Measurements from ENCODE around the gene OLFM1. TPM values are rescaled to one million over a fixed set of nuclear protein-coding genes. Genes with fewer than 3 reads are reported as not detected.
A peak's percentile ranks its signal among the peaks of the same experiment; 100 is the strongest.
"Not testable (repeated sequence)": the region's sequence is repeated elsewhere in the genome, so short reads cannot be mapped to it uniquely, and the experiment has no call there.

The OLFM1 gene
- total RNA-seq, 2 experiments from 2014 or later = 0.30 TPM; not detected in 1

GRCh38 chr9:135105938-135106491 is 18.5 kb downstream of the OLFM1 start:
- H3K4me1 Mint-ChIP-seq = peaks cover 11% of the 10 kb centered on the region
- CTCF ChIA-PET = no interaction called here
- H3K27ac Mint-ChIP-seq = no peak overlapping the region
- peaks cover 42% of the 10 kb centered on the region for H3K27me3 Mint-ChIP-seq
- DNase-seq (no peak), ATAC-seq (no peak)
- H3K4me3 Mint-ChIP-seq = no peak overlapping the region
- no peaks in the 10 kb centered on the region for H3K36me3 Mint-ChIP-seq
- no peaks in the 10 kb centered on the region for H3K9me3 Mint-ChIP-seq (ENCODE audit: low read depth)

- DNase-seq (no peak), ATAC-seq (no peak)
- Mint-ChIP-seq H3K4me1 (peaks cover 11% of the 10 kb centered on the region), H3K9me3 (ENCODE audit: low read depth) (no peaks in the 10 kb centered on the region), H3K27ac (no peak overlapping the region), H3K27me3 (peaks cover 44% of the 10 kb centered on the region), H3K4me3 (no peak overlapping the region), H3K36me3 (no peaks in the 10 kb centered on the region)
- CTCF ChIA-PET = no interaction called here
Observed at GRCh38 chr9:135106551-135107270, 19.2 kb downstream of the OLFM1 start.

DNA sequence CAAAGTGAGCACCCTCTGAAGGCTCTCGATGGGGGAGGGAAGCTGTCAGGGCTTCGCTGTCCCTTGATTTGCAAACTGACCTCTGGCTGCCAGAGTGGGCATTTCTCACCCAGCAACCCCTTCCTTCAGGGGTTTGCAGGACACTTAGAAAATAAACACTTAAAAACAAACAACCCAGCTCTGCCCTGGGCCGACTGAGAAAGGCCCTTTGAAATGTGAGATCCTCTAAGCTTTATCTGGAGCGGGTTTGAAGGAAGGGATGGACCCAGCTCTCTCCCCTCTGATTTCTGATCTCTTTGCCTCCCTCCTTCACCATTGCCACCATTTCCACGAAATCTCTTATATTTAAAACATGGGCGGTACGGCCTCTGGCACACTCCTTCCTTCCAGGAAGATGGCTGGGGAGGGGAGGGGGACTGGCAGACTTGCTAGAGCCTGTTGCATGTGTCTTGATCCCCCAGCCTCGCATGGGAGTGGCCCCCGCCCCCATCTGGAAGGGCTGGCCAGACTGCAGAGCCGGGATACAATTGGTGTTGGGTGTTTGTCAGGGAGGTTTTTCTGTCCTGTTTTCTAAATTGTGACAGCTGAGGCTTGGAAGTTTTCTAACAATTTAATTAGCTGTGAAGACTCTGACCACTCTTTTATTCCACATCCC is 20.2 kb downstream of the OLFM1 start:
- CTCF ChIA-PET = no interaction called here
- no peaks in the 10 kb centered on the region for H3K9me3 Mint-ChIP-seq (ENCODE audit: low read depth)
- no peak overlapping the region for H3K27ac Mint-ChIP-seq
- ATAC-seq (no peak), DNase-seq (no peak)
- H3K27me3 Mint-ChIP-seq = peaks cover 44% of the 10 kb centered on the region
- no peak overlapping the region for H3K4me3 Mint-ChIP-seq
- peaks cover 11% of the 10 kb centered on the region for H3K4me1 Mint-ChIP-seq
- no peaks in the 10 kb centered on the region for H3K36me3 Mint-ChIP-seq

- H3K4me3 Mint-ChIP-seq = no peak overlapping the region
- no peaks in the 10 kb centered on the region for H3K36me3 Mint-ChIP-seq
- H3K27me3 Mint-ChIP-seq = peaks cover 40% of the 10 kb centered on the region
- H3K27ac Mint-ChIP-seq = no peak overlapping the region
- DNase-seq = peak; percentile 61
- H3K4me1 Mint-ChIP-seq = peaks cover 11% of the 10 kb centered on the region
- no peaks in the 10 kb centered on the region for H3K9me3 Mint-ChIP-seq (ENCODE audit: low read depth)
- CTCF ChIA-PET = no interaction called here
- peak; percentile 33 for ATAC-seq
Observed at GRCh38 chr9:135108831-135109510, 21.5 kb downstream of the OLFM1 start.

- Mint-ChIP-seq H3K27ac (no peak overlapping the region), H3K4me3 (no peak overlapping the region), H3K36me3 (no peaks in the 10 kb centered on the region), H3K4me1 (peaks cover 11% of the 10 kb centered on the region), H3K27me3 (peaks cover 40% of the 10 kb centered on the region), H3K9me3 (ENCODE audit: low read depth) (no peaks in the 10 kb centered on the region)
- DNase-seq = no peak
- ATAC-seq = no peak
- CTCF ChIA-PET = no interaction called here
Observed at GRCh38 chr9:135109650-135110049, 22.2 kb downstream of the OLFM1 start.

DNA sequence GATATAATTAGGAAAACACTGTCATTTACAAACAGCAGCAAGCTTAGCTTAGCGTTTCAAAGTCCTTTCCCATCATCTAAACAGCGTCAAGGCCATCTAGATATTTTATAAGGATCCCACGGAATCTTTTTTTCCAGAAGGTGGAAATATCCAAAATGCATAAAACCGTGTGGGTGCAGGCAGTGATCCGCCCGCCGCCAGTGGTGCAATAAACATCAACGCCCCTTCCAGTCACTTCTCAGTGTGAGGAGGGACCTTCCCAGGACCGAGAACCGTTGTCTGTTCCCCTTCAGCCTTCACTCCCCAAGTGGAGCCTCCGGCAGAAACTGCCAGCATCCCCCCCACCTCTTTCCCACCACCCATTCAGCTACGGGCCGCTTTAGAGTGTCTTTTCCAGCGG is 22.9 kb downstream of the OLFM1 start:
- Mint-ChIP-seq H3K9me3 (ENCODE audit: low read depth) (no peaks in the 10 kb centered on the region), H3K4me3 (no peak overlapping the region), H3K27me3 (peaks cover 37% of the 10 kb centered on the region), H3K27ac (no peak overlapping the region), H3K36me3 (no peaks in the 10 kb centered on the region), H3K4me1 (peaks cover 11% of the 10 kb centered on the region)
- ATAC-seq (no peak), DNase-seq (no peak)
- CTCF ChIA-PET = no interaction called here

DNA sequence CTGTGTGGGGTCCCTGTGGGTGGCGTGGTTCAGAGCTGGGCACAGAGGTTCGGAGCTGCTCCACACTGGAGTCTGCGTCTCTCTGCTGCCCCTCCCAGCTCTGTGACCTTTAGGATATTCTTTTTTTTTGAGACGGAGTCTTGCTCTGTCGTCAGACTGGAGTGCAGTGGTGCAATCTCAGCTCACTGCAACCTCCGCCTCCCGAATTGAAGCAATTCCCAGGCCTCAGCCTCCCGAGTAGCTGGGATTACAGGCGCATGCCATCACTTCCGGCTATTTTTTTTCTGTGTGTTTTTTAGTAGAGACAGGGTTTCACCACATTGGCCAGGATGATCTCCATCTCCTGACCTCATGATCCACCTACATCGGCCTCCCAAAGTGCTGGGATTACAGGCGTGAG is 24.1 kb downstream of the OLFM1 start:
- Mint-ChIP-seq H3K4me1 (peaks cover 11% of the 10 kb centered on the region), H3K27me3 (peaks cover 37% of the 10 kb centered on the region)
- CTCF ChIA-PET; H3K4me3 Mint-ChIP-seq; H3K36me3 Mint-ChIP-seq; ATAC-seq; DNase-seq; H3K27ac Mint-ChIP-seq; H3K9me3 Mint-ChIP-seq (ENCODE audit: low read depth): not testable (repeated sequence)

- no peaks in the 10 kb centered on the region for H3K4me1 Mint-ChIP-seq
- no peaks in the 10 kb centered on the region for H3K36me3 Mint-ChIP-seq
- DNase-seq (no peak), ATAC-seq (no peak)
- no peak overlapping the region for H3K27ac Mint-ChIP-seq
- no peaks in the 10 kb centered on the region for H3K27me3 Mint-ChIP-seq
- H3K9me3 Mint-ChIP-seq (ENCODE audit: low read depth) = peaks cover 2% of the 10 kb centered on the region
- CTCF ChIA-PET = no interaction called here
- H3K4me3 Mint-ChIP-seq = no peak overlapping the region
Observed at GRCh38 chr9:135116371-135116770, 28.9 kb downstream of the OLFM1 start.

- no peaks in the 10 kb centered on the region for H3K4me1 Mint-ChIP-seq
- CTCF ChIA-PET = no interaction called here
- no peak for ATAC-seq
Observed at GRCh38 chr9:135116881-135117280, 29.4 kb downstream of the OLFM1 start.

GRCh38 chr9:135117281-135117680 is 29.8 kb downstream of the OLFM1 start:
- Mint-ChIP-seq H3K4me3 (no peak overlapping the region), H3K9me3 (ENCODE audit: low read depth) (peaks cover 2% of the 10 kb centered on the region), H3K27ac (no peak overlapping the region), H3K36me3 (no peaks in the 10 kb centered on the region), H3K4me1 (no peaks in the 10 kb centered on the region), H3K27me3 (no peaks in the 10 kb centered on the region)
- no peak for DNase-seq
- no peak for ATAC-seq
- CTCF ChIA-PET = no interaction called here

More at GRCh38 chr9:135116881-135117280, 29.4 kb downstream of the OLFM1 start:
- DNase-seq = no peak
- Mint-ChIP-seq H3K27ac (no peak overlapping the region), H3K9me3 (ENCODE audit: low read depth) (peaks cover 2% of the 10 kb centered on the region), H3K4me3 (no peak overlapping the region), H3K27me3 (no peaks in the 10 kb centered on the region), H3K36me3 (no peaks in the 10 kb centered on the region)

- H3K36me3 Mint-ChIP-seq = no peaks in the 10 kb centered on the region
- no peak overlapping the region for H3K4me3 Mint-ChIP-seq
- no peaks in the 10 kb centered on the region for H3K4me1 Mint-ChIP-seq
- no peaks in the 10 kb centered on the region for H3K27me3 Mint-ChIP-seq
- ATAC-seq (no peak), DNase-seq (no peak)
- CTCF ChIA-PET = no interaction called here
- H3K9me3 Mint-ChIP-seq (ENCODE audit: low read depth) = peaks cover 2% of the 10 kb centered on the region
- no peak overlapping the region for H3K27ac Mint-ChIP-seq
Observed at GRCh38 chr9:135119496-135120064, 32.1 kb downstream of the OLFM1 start.

DNA sequence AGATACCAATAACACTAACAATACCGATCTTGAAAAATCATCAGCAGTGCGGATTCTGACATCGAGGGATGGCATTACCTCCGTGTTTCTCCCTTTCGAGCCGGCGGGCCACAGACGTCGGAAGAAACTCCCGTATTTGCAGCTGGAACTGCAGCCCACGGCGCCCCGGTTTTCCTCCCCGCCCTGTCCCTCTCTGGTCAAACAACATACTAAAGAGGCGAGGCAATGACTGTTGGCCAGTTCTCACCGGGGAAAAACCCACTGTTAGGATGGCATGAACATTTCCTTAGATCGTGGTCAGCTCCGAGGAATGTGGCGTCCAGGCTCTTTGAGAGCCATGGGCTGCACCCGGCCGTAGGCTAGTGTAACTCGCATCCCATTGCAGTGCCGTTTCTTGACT is 32.8 kb downstream of the OLFM1 start:
- H3K27ac Mint-ChIP-seq = no peak overlapping the region
- no peaks in the 10 kb centered on the region for H3K4me1 Mint-ChIP-seq
- CTCF ChIA-PET = no interaction called here

DNA sequence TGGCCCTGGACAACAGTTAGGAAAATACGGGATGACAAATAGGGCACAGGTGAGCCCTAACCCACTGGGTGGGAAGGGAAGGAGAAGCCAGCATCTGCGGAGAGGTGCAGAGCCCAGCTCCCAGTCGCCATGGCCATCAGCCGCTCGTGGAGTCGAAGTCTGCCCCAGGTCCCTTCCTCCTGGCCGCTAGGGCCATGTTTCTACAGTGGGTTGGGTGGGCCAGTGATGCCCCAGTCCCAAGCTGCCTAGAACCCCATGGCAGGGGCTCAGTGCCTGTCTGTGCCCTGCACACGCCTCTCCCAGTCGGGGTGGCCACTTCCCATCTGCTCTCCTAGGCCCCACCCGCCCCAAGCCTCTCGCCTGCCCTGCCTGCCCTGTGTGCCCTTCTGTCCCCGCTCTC is 34.8 kb downstream of the OLFM1 start:
- H3K36me3 Mint-ChIP-seq = no peaks in the 10 kb centered on the region
- no peak overlapping the region for H3K27ac Mint-ChIP-seq
- CTCF ChIA-PET = no interaction called here
- no peaks in the 10 kb centered on the region for H3K27me3 Mint-ChIP-seq
- ATAC-seq (no peak), DNase-seq (no peak)
- peaks cover 2% of the 10 kb centered on the region for H3K9me3 Mint-ChIP-seq (ENCODE audit: low read depth)
- no peaks in the 10 kb centered on the region for H3K4me1 Mint-ChIP-seq
- H3K4me3 Mint-ChIP-seq = no peak overlapping the region

More for the DNA sequence above, 32.8 kb downstream of the OLFM1 start:
- Mint-ChIP-seq H3K4me3 (no peak overlapping the region), H3K27me3 (no peaks in the 10 kb centered on the region), H3K36me3 (no peaks in the 10 kb centered on the region), H3K9me3 (ENCODE audit: low read depth) (peaks cover 2% of the 10 kb centered on the region)
- DNase-seq (no peak), ATAC-seq (no peak)

Data from activated CD8-positive, alpha-beta memory T cell treated with anti-CD3 and anti-CD28 coated beads, Interleukin-2, amount 10 ng/mL, durations not matched to agents 7 days and 5 days (primary cell).